ENCODE data around the gene CHRNB1.

DNA sequence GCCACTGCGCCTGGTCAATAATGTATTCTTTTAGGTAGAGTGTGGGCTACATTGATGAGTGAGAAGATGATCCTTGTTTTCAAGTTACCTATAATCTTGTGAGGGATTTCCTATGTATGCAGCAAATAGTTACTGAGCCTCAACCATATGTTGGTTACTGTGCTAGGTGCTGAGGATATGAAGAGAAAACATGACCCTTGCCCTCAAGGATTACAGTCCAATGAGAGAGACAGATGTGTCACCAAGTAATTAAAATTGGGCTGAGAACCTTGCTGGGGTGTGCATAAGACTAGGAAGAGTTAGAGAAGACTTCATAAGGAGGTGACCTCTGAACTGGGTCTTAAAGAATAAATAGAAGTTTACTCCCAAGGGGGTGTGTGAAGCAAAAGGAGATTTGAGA is 46.7 kb downstream of the CHRNB1 start:
- TF ChIP-seq, protein P1, sequence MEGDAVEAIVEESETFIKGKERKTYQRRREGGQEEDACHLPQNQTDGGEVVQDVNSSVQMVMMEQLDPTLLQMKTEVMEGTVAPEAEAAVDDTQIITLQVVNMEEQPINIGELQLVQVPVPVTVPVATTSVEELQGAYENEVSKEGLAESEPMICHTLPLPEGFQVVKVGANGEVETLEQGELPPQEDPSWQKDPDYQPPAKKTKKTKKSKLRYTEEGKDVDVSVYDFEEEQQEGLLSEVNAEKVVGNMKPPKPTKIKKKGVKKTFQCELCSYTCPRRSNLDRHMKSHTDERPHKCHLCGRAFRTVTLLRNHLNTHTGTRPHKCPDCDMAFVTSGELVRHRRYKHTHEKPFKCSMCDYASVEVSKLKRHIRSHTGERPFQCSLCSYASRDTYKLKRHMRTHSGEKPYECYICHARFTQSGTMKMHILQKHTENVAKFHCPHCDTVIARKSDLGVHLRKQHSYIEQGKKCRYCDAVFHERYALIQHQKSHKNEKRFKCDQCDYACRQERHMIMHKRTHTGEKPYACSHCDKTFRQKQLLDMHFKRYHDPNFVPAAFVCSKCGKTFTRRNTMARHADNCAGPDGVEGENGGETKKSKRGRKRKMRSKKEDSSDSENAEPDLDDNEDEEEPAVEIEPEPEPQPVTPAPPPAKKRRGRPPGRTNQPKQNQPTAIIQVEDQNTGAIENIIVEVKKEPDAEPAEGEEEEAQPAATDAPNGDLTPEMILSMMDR (IDR thresholded peaks at IDR 0.05): no peak
- TF ChIP-seq POLR2A (IDR thresholded peaks at IDR 0.05) (no peak), EP300 (IDR thresholded peaks at IDR 0.05) (no peak)

Data from tibial nerve (tissue), 4 donors.